ENCODE results near the gene NLRC5. TPM values are rescaled to one million over a fixed set of nuclear protein-coding genes. Genes with fewer than 3 reads are reported as not detected.

Gene NLRC5
- total RNA-seq, 1 donor = 44.0 TPM

GRCh38 chr16:57029161-57030160, 40.1 kb downstream of the NLRC5 start:
- TF ChIP-seq CTCF (IDR thresholded peaks at IDR 0.05; ENCODE audit: insufficient read depth, low read depth, low read length) = no peak
- no peak overlapping the region for H3K4me3 ChIP-seq (ENCODE audit: low read depth, low read length)
- DNase-seq (ENCODE audit: low read depth) = peak; percentile 28

- no peak overlapping the region for H3K4me3 ChIP-seq (ENCODE audit: low read depth, low read length)
- no peak for TF ChIP-seq CTCF (IDR thresholded peaks at IDR 0.05; ENCODE audit: insufficient read depth, low read depth, low read length)
- DNase-seq (ENCODE audit: low read depth) = no peak
These were observed 41.1 kb downstream of the NLRC5 start for GRCh38 chr16:57030346-57030902.

GRCh38 chr16:57031156-57031555, 41.8 kb downstream of the NLRC5 start:
- DNase-seq (ENCODE audit: low read depth) = no peak
- no peak for TF ChIP-seq CTCF (IDR thresholded peaks at IDR 0.05; ENCODE audit: insufficient read depth, low read depth, low read length)
- H3K4me3 ChIP-seq (ENCODE audit: low read depth, low read length) = no peak overlapping the region

GRCh38 chr16:57032346-57032745, 43.0 kb downstream of the NLRC5 start:
- no peak overlapping the region for H3K4me3 ChIP-seq (ENCODE audit: low read depth, low read length)
- no peak for DNase-seq (ENCODE audit: low read depth)
- no peak for TF ChIP-seq CTCF (IDR thresholded peaks at IDR 0.05; ENCODE audit: insufficient read depth, low read depth, low read length)

GRCh38 chr16:57032931-57033330, 43.6 kb downstream of the NLRC5 start:
- no peak for DNase-seq (ENCODE audit: low read depth)
- no peak overlapping the region for H3K4me3 ChIP-seq (ENCODE audit: low read depth, low read length)
- no peak for TF ChIP-seq CTCF (IDR thresholded peaks at IDR 0.05; ENCODE audit: insufficient read depth, low read depth, low read length)

- H3K4me3 ChIP-seq (ENCODE audit: low read depth, low read length) = no peak overlapping the region
- no peak for TF ChIP-seq CTCF (IDR thresholded peaks at IDR 0.05; ENCODE audit: insufficient read depth, low read depth, low read length)
- no peak for DNase-seq (ENCODE audit: low read depth)
These were observed 47.0 kb downstream of the NLRC5 start for GRCh38 chr16:57036315-57036714.
